Brain microvascular endothelial cell (primary cell): ENCODE results near the gene CD82.

ENCODE experiments used
- DNase-seq: peaks from one replicate; pipeline ENCODE4 v3.0.0-alpha.2; 2020
- H3K27ac ChIP-seq: fragments of 250-450 bp; sonication (Bioruptor Pico); 2 replicates; pipeline ENCODE4 v1.5.1; 2020; ENCODE audit warnings: mild to moderate bottlenecking, moderate library complexity
- H3K27me3 ChIP-seq: fragments of 250-450 bp; sonication (Bioruptor Pico); replicated peaks from 2 replicates; pipeline ENCODE4 v1.5.1; 2020; ENCODE audit warnings: mild to moderate bottlenecking
- H3K36me3 ChIP-seq: fragments of 250-450 bp; sonication (Bioruptor Pico); replicated peaks from 2 replicates; pipeline ENCODE4 v1.5.1; 2020; ENCODE audit warnings: mild to moderate bottlenecking
- H3K4me3 ChIP-seq: 2 replicates; pipeline ENCODE4 v1.5.1; 2011; ENCODE audit warnings: low read depth, mild to moderate bottlenecking, control low read depth, low read length, moderate library complexity
- CTCF ChIP-seq: IDR thresholded peaks from 2 replicates; pipeline ENCODE4 v1.5.1; 2011; ENCODE audit warnings: low read depth, mild to moderate bottlenecking, moderate library complexity, low read length, control low read depth, inconsistent platforms; ENCODE audit errors: missing control alignments
- in situ Hi-C: cut with HindIII; loops from 2 replicates; pipeline ENCODE4 v1.10.0; 2017; ENCODE audit warnings: low sequenced_read_pairs, low pct_ligation_motif_present

The CD82 gene

GRCh38 chr11:44526438-44526837, 39.0 kb upstream of the CD82 start:
- Histone ChIP-seq H3K36me3 (no peaks in the 10 kb centered on the region), H3K27ac (no peak overlapping the region), H3K27me3 (no peaks in the 10 kb centered on the region), H3K4me3 (no peak overlapping the region)
- no peak for TF ChIP-seq CTCF
- in situ Hi-C loops: loop anchor here (25.0 kb wide), 1 partner anchor 414 kb away; no protein-coding TSS in a partner anchor
- no peak for DNase-seq

- no peak for TF ChIP-seq CTCF
- no peak for DNase-seq
- Histone ChIP-seq H3K27ac (no peak overlapping the region), H3K4me3 (no peak overlapping the region), H3K27me3 (no peaks in the 10 kb centered on the region), H3K36me3 (no peaks in the 10 kb centered on the region)
- in situ Hi-C loops: loop anchor here (25.0 kb wide), 1 partner anchor 415 kb away; no protein-coding TSS in a partner anchor
These were observed 38.0 kb upstream of the CD82 start for GRCh38 chr11:44527476-44527875.

GRCh38 chr11:44528103-44528502, 37.4 kb upstream of the CD82 start:
- Histone ChIP-seq H3K36me3 (no peaks in the 10 kb centered on the region), H3K4me3 (no peak overlapping the region), H3K27me3 (no peaks in the 10 kb centered on the region), H3K27ac (no peak overlapping the region)
- no peak for TF ChIP-seq CTCF
- in situ Hi-C loops: loop anchor here (25.0 kb wide), 1 partner anchor 416 kb away; no protein-coding TSS in a partner anchor
- no peak for DNase-seq

- in situ Hi-C loops: loop anchor here (25.0 kb wide), 1 partner anchor 416 kb away; no protein-coding TSS in a partner anchor
- no peaks in the 10 kb centered on the region for H3K27me3 ChIP-seq
- no peak for TF ChIP-seq CTCF
These were observed 36.9 kb upstream of the CD82 start for GRCh38 chr11:44528581-44528980.

GRCh38 chr11:44529895-44530412, 35.5 kb upstream of the CD82 start:
- Histone ChIP-seq H3K36me3 (no peaks in the 10 kb centered on the region), H3K27ac (no peak overlapping the region), H3K27me3 (no peaks in the 10 kb centered on the region), H3K4me3 (no peak overlapping the region)
- in situ Hi-C loops: loop anchor here (25.0 kb wide), 1 partner anchor 418 kb away; no protein-coding TSS in a partner anchor
- no peak for DNase-seq
- no peak for TF ChIP-seq CTCF

More at GRCh38 chr11:44528581-44528980, 36.9 kb upstream of the CD82 start:
- H3K27ac ChIP-seq: no peak overlapping the region
- H3K4me3 ChIP-seq: no peak overlapping the region
- H3K36me3 ChIP-seq: no peaks in the 10 kb centered on the region
- DNase-seq: no peak

GRCh38 chr11:44530413-44531115, 34.9 kb upstream of the CD82 start:
- H3K27me3 ChIP-seq: no peaks in the 10 kb centered on the region
- H3K27ac ChIP-seq: no peak overlapping the region
- TF ChIP-seq CTCF: no peak
- no peaks in the 10 kb centered on the region for H3K36me3 ChIP-seq
- DNase-seq: no peak
- in situ Hi-C loops: loop anchor here (25.0 kb wide), 1 partner anchor 418 kb away; no protein-coding TSS in a partner anchor
- no peak overlapping the region for H3K4me3 ChIP-seq
